HCT116 (cell line): ENCODE results near the gene MYPN. TPM values are rescaled to one million over a fixed set of nuclear protein-coding genes. Genes with fewer than 3 reads are reported as not detected.

Source experiments
- ATAC-seq: fragments of 200-7000 bp; cut with Tn5 transposase; 2 replicates; pipeline ENCODE4 v1.9.1; 2020; ENCODE audit warnings: mild to moderate bottlenecking, moderate library complexity
- BruUV-seq: library from RNA; stranded (reverse); fragments of 400-500 nt; replicated peaks from 2 replicates; lab custom pipeline; 2021; lab: Mats Ljungman, UMichigan
- CTCF ChIA-PET: fragments of 300-600 bp; sonication (Branson Sonifier 250); formaldehyde crosslinking; loops from one replicate; lab custom pipeline; 2021; ENCODE audit warnings: antibody characterized with exemption; lab: Charles Lee
- POLR2A ChIA-PET: fragments of 300-600, 350-600 bp; sonication (Branson Sonifier 250); formaldehyde crosslinking; loops from one replicate; lab custom pipeline; 2021; ENCODE audit warnings: antibody characterized with exemption; lab: Charles Lee
- RAD21 ChIA-PET, 2 experiments: fragments of 300-600 bp; sonication (Branson Sonifier 250); formaldehyde crosslinking; loops; one replicate each; lab custom pipeline; 2023; ENCODE audit warnings: low total read pairs in 2 of 2; ENCODE audit not compliant: uncharacterized antibody in 2 of 2, unreplicated experiment in 2 of 2, low non-redundant PET in 1 of 2; lab: Charles Lee
- DNase-seq: peaks from one replicate; pipeline ENCODE4 v3.0.0-alpha.2; 2010; ENCODE audit warnings: low read depth, low spot score
- H2AFZ ChIP-seq: fragments of 200-600 bp; shearing (Covaris generic), sonication (generic); 2 replicates; pipeline ENCODE4 v1.6.1; 2017; ENCODE audit warnings: low read depth, mixed run types, mixed read lengths, antibody characterized with exemption, low read length; ENCODE audit not compliant: poor library complexity, severe bottlenecking
- H3K27ac ChIP-seq: 2 replicates; pipeline ENCODE4 v1.5.1; 2012; ENCODE audit warnings: low read depth, low read length
- H3K27me3 ChIP-seq: fragments of 200-600 bp; sonication (generic); 2 replicates; pipeline ENCODE4 v1.6.1; 2016; ENCODE audit warnings: mixed run types, low read length, mixed read lengths; ENCODE audit not compliant: insufficient read depth
- H3K36me3 ChIP-seq, 2 experiments: fragments of 200-500 bp in 1 of 2; fragments of 200-600 bp in 1 of 2; sonication (Bioruptor generic) in 1 of 2; sonication (generic) in 1 of 2; 2 replicates each; pipeline versions ENCODE4 v1.5.1 to v1.6.1; 2014 to 2016; ENCODE audit warnings: low read length in 2 of 2, inconsistent platforms in 1 of 2, mixed read lengths in 1 of 2, mixed run types in 1 of 2; ENCODE audit not compliant: insufficient read depth in 2 of 2, control insufficient read depth in 1 of 2
- H3K4me1 ChIP-seq, 2 experiments: fragments of 200-600 bp in 1 of 2; sonication (generic) in 1 of 2; 2 replicates each; pipeline versions ENCODE4 v1.5.1 to v1.6.1; 2012 to 2017; ENCODE audit warnings: low read length in 2 of 2, inconsistent platforms in 1 of 2, mild to moderate bottlenecking in 1 of 2, mixed read lengths in 1 of 2, mixed run types in 1 of 2, moderate library complexity in 1 of 2; ENCODE audit not compliant: insufficient read depth in 2 of 2, control insufficient read depth in 1 of 2
- H3K4me2 ChIP-seq: fragments of 200-600 bp; sonication (generic); 2 replicates; pipeline ENCODE4 v1.6.1; 2017; ENCODE audit warnings: mixed run types, low read length, mixed read lengths
- H3K4me3 ChIP-seq, 2 experiments: fragments of 200-600 bp in 1 of 2; sonication (generic) in 1 of 2; replicated peaks in 1 of 2; 2 replicates each; pipeline ENCODE4 v1.5.1; 2011 to 2016; ENCODE audit warnings: low read length in 2 of 2, control low read depth in 1 of 2, low read depth in 1 of 2, mild to moderate bottlenecking in 1 of 2, mixed read lengths in 1 of 2, mixed run types in 1 of 2
- H3K79me2 ChIP-seq: fragments of 200-600 bp; sonication (generic); 2 replicates; pipeline ENCODE4 v1.6.1; 2017; ENCODE audit warnings: mild to moderate bottlenecking, mixed run types, low read length, moderate library complexity, mixed read lengths; ENCODE audit not compliant: insufficient read depth
- H3K9ac ChIP-seq: fragments of 200-600 bp; sonication (generic); 2 replicates; pipeline ENCODE4 v1.6.1; 2016; ENCODE audit warnings: low read length, mixed read lengths
- H3K9me2 ChIP-seq: fragments of 200-600 bp; sonication (generic), shearing (Covaris generic); 2 replicates; pipeline ENCODE4 v1.6.1; 2017; ENCODE audit warnings: mixed run types, mild to moderate bottlenecking, moderate library complexity; ENCODE audit not compliant: insufficient read depth
- H3K9me3 ChIP-seq, 2 experiments: fragments of 200-500 bp in 1 of 2; fragments of 200-600 bp in 1 of 2; sonication (Bioruptor generic) in 1 of 2; sonication (generic) in 1 of 2; 2 replicates each; pipeline ENCODE4 v1.6.1; 2014 to 2017; ENCODE audit warnings: low read length in 2 of 2, mixed read lengths in 2 of 2, inconsistent platforms in 1 of 2, low read depth in 1 of 2, mild to moderate bottlenecking in 1 of 2, mixed run types in 1 of 2, moderate library complexity in 1 of 2; ENCODE audit not compliant: control insufficient read depth in 1 of 2, insufficient read depth in 1 of 2
- H4K20me1 ChIP-seq: fragments of 200-600 bp; sonication (generic), shearing (Covaris generic); 2 replicates; pipeline ENCODE4 v1.6.1; 2017; ENCODE audit warnings: mixed run types, mild to moderate bottlenecking, moderate library complexity; ENCODE audit not compliant: insufficient read depth
- CBX3 ChIP-seq: IDR thresholded peaks from 2 replicates; pipeline ENCODE4 v1.6.1; 2012; ENCODE audit warnings: low read depth
- EGR1 ChIP-seq: IDR thresholded peaks from 2 replicates; pipeline ENCODE4 v1.6.1; 2012; ENCODE audit warnings: low read depth
- ELF1 ChIP-seq: IDR thresholded peaks from 2 replicates; pipeline ENCODE4 v1.6.1; 2012; ENCODE audit warnings: low read depth, borderline replicate concordance
- MAX ChIP-seq: IDR thresholded peaks from 2 replicates; pipeline ENCODE4 v1.6.1; 2012
- POLR2A ChIP-seq: IDR thresholded peaks from 2 replicates; pipeline ENCODE4 v1.7.0; 2011; ENCODE audit warnings: borderline replicate concordance; ENCODE audit not compliant: insufficient read depth, insufficient read length; ENCODE audit errors: extremely low read depth
- POLR2AphosphoS5 ChIP-seq: IDR thresholded peaks from 2 replicates; pipeline ENCODE4 v1.6.1; 2011; ENCODE audit warnings: mild to moderate bottlenecking, low read depth, low read length, moderate library complexity
- RAD21 ChIP-seq: IDR thresholded peaks from 2 replicates; pipeline ENCODE4 v1.6.1; 2012; ENCODE audit warnings: low read depth, mild to moderate bottlenecking
- SRF ChIP-seq: IDR thresholded peaks from 2 replicates; pipeline ENCODE4 v1.6.1; 2012; ENCODE audit warnings: low read depth
- TCF7L2 ChIP-seq: IDR thresholded peaks from 2 replicates; pipeline ENCODE4 v1.7.0; 2011; ENCODE audit warnings: borderline replicate concordance, inconsistent platforms; ENCODE audit not compliant: insufficient read depth, insufficient read length; ENCODE audit errors: extremely low read depth
- YY1 ChIP-seq: IDR thresholded peaks from 2 replicates; pipeline ENCODE4 v1.6.1; 2011; ENCODE audit warnings: low read length, low read depth, moderate library complexity, mild to moderate bottlenecking; ENCODE audit not compliant: insufficient replicate concordance; ENCODE audit errors: extremely low read depth
- ZBTB33 ChIP-seq: IDR thresholded peaks from 2 replicates; pipeline ENCODE4 v1.6.1; 2011; ENCODE audit warnings: mild to moderate bottlenecking, low read length, moderate library complexity; ENCODE audit not compliant: insufficient replicate concordance; ENCODE audit errors: extremely low read depth
- ZNF274 ChIP-seq: fragments of 200-500 bp; sonication (Bioruptor generic); IDR thresholded peaks from 2 replicates; pipeline ENCODE4 v1.6.1; 2014; ENCODE audit warnings: mild to moderate bottlenecking, low read depth, low read length, inconsistent platforms
- intact Hi-C: fragments of 100-400 bp; cut with micrococcal nuclease; formaldehyde crosslinking; loops from 2 replicates; pipeline ENCODE4 v1.10.0; 2022
- total RNA-seq: library from RNA; stranded (reverse); gene quantifications from one replicate; pipeline ENCODE4 v1.2.1, GENCODE V29; 2021; ENCODE audit not compliant: unreplicated experiment

The MYPN gene
- total RNA-seq, 1 experiment from 2014 or later = 0.34 TPM

GRCh38 chr10:68166871-68167585 lies 57.7 kb downstream of the MYPN start:
- intact Hi-C loops = no loop called here
- no peak overlapping the region for H3K9ac ChIP-seq
- RAD21 ChIA-PET = no interaction called here

More at GRCh38 chr10:68166871-68167585, 57.7 kb downstream of the MYPN start:
- Histone ChIP-seq H2AFZ (no peak overlapping the region), H3K27me3 (no peaks in the 10 kb centered on the region), H3K4me3 (no peak overlapping the region), H3K9me3 (no peaks in the 10 kb centered on the region), H4K20me1 (no peaks in the 10 kb centered on the region), H3K9me2 (no peaks in the 10 kb centered on the region), H3K4me2 (no peak overlapping the region), H3K4me1 (no peaks in the 10 kb centered on the region), H3K27ac (no peak overlapping the region), H3K36me3 (no peaks in the 10 kb centered on the region), H3K79me2 (no peaks in the 10 kb centered on the region)
- no TSS peak for BruUV-seq
- DNase-seq = no peak
- ChIA-PET CTCF (no interaction called here), POLR2A (no interaction called here)
- no peak for ATAC-seq
- no peak for TF ChIP-seq EGR1
- no peak for TF ChIP-seq TCF7L2
- no peak for TF ChIP-seq ZNF274
- no peak for TF ChIP-seq POLR2AphosphoS5
- no peak for TF ChIP-seq CBX3
- TF ChIP-seq MAX = no peak
- no peak for TF ChIP-seq ELF1
- TF ChIP-seq ZBTB33 = no peak
- no peak for TF ChIP-seq POLR2A
- TF ChIP-seq RAD21 = no peak
- no peak for TF ChIP-seq YY1
- no peak for TF ChIP-seq SRF
